ENCODE data around the gene BRD3OS.
A peak's percentile ranks its signal among the peaks of the same experiment; 100 is the strongest.
"Not testable (repeated sequence)": the region's sequence is repeated elsewhere in the genome, so short reads cannot be mapped to it uniquely, and the experiment has no call there.

Gene BRD3OS

DNA sequence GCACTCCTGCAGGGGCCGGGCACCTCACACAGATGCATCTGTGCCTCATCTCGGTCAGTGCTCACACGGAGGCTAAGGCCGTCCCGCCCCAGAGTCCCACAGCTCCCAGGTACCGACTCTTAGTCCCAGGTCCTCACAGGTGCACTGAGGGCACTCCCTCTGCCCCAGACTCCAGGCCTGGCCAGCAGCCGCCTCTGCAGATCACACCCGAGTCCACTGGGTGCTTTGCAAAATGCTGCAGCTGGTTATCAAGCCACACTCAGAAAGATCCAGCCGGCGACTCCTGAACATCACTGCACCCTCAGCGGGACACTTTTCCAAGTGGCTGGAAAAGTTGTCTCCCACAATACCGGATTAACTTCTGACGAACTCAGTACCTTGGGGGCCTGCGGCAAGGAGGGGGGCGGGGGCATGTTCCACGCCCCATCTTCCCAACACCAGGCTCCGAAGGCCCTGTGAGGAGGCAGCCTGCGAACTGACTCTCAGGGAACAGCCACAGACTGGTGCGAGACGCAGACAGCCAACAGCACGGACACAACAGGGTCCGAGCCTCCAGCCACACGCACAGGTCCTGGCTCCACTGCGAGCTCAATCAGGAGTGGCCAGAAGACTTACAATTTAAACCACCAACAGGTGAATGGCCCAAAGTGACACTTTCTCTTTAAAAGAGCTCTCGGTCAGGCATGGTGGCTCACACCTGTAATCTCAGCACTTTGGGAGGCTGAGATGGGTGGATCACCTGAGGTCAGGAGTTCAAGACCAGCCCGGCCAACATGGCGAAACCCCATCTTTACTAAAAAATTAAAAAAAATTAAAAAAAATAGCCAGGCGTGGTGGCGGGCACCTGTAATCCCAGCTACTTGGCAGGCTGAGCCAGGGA, 38.5 kb downstream of the BRD3OS start:
- no peak for DNase-seq (ENCODE audit: low read depth)

DNA sequence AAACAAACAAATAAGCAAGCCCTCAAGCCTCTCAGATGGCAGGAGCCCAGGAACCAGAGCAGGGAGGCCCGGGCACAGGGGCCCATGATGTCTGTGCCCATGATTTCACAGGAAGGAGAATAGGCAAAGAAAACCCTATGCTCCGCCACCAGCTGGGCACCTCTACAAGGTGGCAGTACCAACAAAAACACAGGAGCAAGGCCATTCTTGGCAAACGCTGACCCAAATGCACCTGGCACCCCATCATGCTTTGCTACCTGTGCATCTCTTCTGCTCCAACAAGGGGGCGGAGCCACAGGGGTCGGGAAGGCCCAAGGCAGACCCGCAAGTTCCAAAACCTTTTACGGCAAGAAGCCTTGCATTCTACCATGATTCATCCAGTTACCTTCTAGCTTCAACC, 39.4 kb downstream of the BRD3OS start:
- DNase-seq (ENCODE audit: low read depth) = no peak

DNA sequence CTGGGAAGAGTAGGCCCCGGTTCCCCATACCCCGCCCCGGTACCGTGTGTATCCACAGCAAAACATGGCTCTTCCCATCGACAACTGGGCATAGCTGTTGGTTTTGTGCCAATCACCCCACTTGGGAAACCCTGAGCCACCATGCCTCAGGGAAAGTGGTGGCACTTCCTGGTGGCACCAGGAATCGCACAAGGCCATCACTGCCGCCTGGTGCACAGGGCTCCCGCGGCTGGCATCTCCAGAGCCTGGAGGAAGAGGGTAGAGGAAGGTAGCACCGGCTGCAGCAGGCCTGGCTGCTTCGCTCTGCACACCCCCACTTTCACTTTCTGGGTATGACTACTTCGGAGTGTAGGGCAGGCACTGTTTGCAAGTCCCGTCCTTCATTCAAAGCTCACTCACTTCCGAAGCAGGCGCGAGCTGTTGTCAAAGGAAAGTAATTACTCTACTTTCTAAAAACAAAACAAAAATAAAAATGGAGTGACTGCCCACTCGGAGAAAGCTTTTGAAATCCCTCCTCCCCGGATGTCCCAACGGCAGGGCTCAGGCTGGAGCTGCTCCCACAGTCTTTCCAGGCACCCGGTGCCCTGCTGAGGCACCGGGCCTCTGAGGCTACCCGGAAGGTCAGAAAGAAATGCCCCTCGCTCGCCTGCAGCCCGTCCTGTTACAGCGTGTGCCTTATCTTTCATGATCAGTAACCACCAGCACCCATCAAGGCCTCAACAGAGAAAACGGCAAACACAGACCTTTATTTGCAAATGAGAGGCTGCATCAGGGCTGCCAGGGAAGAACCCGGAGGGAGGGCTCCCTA, 40.5 kb downstream of the BRD3OS start:
- no peak for DNase-seq (ENCODE audit: low read depth)

DNA sequence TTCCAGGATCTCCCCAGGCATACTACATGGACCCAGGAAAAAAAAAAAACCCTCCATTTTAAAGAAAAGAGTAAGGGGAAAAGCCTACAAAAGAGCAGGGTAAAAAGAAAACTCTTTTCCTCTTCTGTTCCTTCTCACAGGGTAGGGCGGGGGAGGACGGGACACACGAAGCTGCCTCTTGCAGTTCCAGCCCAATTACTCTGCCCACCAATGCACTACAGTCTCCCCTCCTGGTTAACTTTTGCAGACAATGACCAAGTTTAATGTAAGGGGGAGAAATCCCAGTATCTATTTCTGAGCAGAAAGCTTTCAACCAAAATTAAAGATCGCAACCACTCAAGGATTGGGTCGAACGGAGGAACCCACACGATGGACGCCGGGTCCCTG, 41.2 kb downstream of the BRD3OS start:
- DNase-seq (ENCODE audit: low read depth) = no peak

DNA sequence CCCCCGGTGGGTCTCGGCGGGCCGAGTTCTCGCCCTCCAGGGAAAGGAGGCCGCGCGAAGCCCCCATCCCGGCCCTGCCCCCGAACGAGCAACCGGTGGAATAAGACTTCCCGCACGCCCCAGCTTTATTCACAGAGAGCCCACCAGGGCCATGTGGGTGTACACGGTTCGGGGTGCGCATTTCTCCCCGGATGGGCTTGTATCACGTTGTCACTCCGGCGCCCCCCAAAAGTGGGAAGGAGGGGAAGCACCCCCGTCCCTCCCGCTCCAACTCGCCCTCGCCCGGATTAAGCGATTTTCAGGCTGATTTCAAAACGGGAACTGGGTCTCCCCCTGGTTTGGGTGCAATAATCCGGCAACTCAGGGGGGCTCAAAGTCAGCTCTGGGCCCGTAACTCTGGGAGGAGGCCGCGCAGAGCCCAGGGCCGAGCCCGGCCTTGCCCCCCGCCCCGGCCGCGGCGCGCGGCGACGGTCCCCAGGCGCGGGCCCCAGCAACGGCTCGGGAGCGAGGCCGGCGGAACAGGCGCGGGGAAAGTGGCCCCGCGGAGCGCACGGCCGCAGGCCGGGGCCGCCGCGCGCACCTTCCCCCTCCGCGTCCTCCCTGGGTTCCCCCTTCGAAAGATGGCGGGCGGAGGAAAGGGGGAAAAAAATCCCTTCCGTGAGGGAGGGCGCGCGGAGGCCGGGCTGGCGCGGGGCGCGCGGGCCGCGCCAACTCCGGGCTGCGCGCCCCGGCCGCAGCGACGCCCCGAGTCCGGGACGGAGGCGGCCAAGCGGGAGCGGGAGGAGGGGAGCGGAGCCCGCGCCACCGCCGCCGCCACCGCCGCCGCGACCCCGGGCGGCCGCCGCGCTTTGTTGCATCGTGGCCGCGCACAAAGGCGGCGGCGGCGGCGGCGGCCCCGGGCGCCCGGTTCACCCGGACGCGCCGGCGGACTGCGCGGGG, 41.9 kb downstream of the BRD3OS start:
- DNase-seq (ENCODE audit: low read depth) = no peak

DNA sequence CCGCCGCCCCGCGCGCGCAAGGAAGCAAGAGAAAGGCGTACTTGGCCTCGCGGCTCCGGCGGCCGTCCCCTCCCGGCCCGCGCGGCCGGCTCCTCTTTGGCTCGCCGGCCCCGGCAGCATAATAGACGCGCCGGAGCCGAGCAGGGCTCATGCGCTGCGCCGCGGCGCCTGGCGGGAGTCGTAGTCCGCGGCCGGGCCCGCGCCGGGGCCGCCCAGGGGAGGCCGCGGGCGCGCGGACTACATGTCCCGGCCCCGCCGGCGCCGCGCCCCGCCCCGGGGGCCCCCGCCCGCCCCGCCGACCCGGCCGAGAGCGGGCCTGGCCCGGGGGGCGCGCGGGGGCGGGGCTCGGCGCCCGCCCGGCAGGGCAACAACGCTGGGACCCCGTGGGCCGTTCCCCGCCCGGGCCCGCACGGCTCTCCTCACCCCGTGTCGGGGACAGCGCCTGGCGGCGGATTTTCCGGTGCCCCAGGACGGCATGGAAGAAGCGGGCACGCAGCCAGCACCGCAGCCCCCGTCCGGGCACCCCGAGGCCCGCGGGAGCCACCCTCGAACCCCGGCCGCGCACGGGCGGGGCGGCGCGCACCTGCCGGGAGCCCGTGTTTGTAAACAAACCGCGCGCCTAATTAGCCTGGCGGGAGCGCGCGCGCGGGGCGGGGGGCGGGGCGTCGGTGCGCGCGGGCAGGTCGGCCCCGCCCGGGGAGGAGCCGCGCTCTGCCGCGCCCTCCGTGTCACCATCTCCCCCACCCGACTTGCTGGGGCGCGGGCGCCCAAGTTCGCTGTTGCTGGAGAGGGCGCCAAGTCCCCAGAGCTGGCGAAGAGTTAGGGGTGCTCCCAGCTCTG, 42.8 kb downstream of the BRD3OS start, which contains the start of gene BRD3:
Gene BRD3, minus strand, starts transcription at position 123 of the 840 bp plus-strand sequence. CDS start 14,549 bp downstream, outside the sequence.
- DNase-seq (ENCODE audit: low read depth) = peak; percentile 11

DNA sequence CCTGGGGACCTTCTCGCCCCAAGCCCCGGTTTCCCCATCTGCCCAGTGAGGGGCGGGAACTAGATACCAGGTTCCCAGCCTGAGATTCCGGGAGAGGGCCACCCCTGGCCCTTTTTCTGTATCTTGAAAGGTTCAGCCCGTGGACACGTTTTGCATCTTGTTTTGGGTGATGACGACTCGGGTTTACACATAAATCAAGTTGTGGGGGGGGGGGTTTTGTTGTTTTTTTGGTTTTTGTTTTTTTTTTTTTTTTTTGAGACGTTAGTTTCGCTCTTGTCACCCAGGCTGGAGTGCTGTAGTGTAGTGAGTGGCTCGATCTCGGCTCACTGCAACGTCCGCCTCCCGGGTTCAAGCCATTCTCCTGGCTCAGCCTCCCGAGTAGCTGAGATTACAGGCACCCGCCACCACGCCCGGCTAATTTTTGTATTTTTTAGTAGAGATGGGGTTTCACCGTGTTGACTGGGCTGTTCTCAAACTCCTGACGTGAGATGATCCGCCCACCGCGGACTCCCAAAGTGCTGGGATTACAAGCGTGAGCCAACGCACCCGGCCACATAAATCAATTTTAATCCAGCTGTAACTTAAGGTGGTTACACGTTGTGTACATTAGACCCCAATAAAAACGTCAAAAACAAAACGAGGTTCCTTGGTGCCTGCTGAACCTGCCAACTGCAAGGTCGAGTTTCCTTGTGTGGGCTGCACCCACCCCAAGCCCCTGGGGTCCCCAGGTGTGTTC, 43.6 kb downstream of the BRD3OS start:
- no peak for DNase-seq (ENCODE audit: low read depth)

DNA sequence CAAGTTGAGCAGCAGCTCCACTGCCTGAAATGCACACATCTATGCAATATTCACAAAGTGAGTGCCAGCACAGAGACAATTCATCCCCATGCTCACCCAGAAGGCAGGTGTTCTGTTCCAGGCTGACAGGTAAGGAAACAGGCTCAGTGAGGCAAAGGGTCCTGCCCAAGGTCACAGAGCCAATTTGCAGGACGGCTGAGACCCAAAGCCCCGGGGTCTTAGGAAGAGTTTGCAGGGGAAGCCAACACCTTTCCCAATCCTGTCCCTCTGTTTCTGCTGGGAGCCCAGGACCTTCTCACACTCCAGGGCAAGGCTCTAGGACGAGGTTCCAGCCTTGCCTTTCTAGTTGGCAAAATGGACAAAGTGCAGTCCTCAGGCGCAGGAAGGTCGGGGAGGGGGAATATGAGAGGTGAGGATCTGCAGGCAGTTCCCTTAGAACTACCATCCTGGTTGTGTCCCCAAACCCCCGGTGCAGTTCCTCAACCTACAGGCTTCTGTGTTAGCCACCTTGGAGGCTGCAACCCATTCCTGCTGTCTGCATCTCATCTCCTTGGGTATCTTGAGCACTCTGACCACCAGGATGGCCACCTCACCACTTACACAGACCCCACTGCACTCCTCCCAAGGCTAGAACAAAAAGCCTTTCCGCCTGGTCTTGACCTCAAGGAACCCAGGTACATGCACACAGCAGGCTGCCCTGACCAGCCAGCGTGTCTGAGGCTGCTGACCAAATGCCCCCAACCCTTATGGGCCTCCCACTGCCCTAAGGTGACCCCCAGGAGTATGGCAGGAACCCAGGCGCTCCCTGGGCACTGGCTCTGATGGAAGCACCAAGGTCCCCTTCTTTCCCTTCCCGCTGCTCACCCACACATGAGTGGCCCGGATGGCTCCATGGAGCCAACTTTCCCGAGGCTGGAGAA, 44.5 kb downstream of the BRD3OS start:
- no peak for DNase-seq (ENCODE audit: low read depth)

DNA sequence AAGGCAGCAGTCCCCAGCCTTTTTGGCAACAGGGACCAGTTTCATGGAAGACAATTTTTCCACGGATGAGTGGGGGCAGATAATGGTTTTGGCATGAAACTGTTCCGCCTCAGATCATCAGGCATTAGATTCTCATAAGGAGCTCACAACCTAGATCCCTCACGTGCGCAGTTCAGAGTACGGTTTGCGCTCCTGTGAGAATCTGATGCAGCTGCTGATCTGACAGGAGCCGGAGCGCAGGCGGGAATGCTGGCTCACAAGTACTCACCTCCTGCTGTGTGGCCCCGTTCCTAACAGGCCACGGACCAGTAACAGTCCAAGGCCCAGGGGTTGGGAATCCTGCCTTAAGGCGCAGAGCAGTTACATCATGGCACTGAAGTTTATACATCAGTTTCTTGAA, 45.9 kb downstream of the BRD3OS start:
- DNase-seq (ENCODE audit: low read depth) = no peak

DNA sequence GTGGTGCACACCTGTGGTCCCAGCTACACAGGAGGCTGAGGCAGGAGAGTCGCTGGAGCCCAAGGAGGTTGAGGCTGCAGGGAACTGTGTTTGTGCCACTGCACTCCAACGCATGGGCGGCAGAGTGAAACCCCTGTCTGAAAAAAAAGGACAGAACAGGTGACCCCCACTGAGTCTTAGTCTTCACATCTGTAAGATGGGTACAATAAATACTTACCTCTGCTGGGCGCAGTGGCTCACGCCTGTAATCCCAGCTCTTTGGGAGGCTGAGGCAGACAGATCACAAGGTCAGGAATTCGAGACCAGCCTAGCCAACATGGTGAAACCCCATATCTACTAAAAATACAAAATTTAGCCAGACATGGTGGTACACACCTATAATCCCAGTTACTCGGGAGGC, 47.4 kb downstream of the BRD3OS start:
- DNase-seq (ENCODE audit: low read depth) = not testable (repeated sequence)

DNA sequence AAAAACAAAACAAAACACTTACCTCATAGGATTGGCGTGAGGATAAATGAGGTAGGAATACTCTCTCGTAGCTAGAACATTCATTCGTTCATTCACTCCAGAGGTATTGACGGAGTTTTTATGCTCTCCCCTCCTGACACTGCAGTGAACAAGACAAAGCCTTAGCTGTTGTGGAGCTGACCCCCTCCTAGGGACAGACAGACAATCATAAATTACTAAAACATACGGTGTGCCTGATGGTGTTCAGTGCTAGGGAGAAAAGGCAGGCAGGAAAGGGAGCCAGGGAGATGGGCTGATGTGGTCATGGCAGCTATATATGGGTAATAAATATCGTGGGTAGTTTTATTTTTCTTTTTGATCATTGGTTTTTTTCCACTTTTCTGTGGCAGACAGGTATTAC, 48.2 kb downstream of the BRD3OS start:
- no peak for DNase-seq (ENCODE audit: low read depth)

DNA sequence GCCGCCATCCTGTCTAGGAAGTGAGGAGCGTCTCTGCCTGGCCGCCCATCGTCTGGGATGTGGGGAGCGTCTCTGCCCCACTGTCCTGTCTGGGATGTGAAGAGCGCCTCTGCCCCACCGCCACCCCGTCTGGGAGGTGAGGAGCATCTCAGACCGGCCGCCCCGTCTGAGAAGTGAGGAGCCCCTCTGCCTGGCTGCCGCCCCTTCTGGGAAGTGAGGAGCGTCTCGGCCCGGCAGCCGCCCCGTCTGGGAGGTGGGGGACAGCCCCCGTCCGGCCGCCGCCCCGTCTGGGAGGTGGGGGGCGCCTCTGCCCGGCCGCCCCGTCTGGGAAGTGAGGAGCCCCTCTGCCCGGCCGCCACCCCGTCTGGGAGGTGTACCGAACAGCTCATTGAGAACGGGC, 50.4 kb downstream of the BRD3OS start:
- not testable (repeated sequence) for DNase-seq (ENCODE audit: low read depth)

DNA sequence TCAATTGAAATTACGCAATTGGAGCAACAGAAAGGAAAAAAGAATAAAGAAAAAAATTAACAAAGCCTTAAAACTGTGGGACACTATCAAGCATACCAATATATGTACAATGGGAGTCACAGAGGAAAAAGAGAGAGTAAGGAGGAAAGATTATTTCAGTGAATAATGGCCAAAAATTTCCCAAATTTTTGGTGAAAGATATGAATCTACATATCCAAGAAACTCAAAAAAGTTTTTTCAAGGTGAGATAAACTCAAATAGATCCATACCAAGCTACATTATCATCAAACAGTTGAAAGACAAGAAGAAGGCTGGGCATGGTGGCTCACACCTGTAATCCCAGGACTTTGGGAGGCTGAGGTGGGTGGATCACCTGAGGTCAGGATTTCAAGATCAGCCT, 51.4 kb downstream of the BRD3OS start:
- no peak for DNase-seq (ENCODE audit: low read depth)
